HG03095 (cell line): ENCODE data around the gene DDX49.
"Not testable (repeated sequence)": the region's sequence is repeated elsewhere in the genome, so short reads cannot be mapped to it uniquely, and the experiment has no call there.

Experiments used
- ATAC-seq: cut with Tn5 transposase; IDR thresholded peaks from one replicate; pipeline ENCODE4 v1.9.1; 2021; ENCODE audit warnings: moderate library complexity; ENCODE audit not compliant: unreplicated experiment

The DDX49 gene

DNA sequence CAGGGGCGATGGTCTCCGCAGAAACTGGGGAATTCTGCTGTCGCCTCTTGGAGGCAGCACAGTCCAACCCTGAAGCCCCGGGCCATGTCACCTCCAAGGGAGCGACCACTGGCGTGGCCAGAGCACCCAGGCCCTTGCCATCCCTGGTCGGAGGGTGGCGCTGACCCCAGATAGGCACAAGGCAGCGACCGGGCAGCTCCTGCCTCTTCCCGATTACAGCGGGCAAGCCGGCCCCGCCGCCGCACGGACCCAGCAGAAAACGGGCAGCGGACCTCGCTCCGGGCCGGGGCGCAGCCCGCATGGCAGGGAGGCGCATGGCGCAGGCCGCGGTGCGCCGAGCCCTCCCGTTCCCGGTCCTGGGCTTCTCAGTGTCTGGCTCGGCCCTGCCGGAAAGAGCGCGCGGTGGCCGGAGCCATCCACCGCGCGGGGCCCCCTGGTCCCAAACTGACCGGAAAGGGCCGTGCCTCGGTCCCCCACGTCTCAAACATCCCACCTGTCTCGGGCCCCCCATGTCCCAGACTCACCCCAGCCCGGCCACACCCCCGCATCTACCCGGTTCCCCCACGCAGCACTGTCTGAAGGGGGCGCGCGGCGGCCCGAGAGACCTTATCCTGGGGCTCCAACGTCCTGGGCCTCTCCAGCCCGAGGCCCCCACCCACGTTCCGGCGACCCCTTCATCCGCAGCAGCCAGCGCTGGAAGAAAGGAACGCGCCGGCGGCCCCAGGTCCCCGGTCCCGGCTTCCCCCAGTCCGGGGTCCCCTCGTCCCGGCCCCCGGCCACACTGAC, 24.3 kb upstream of the DDX49 start:
- no peak for ATAC-seq

GRCh38 chr19:18895824-18896341, 23.6 kb upstream of the DDX49 start, which contains the start of gene CERS1:
TSS of gene CERS1 (minus strand) at chr19:18896158. CDS start at chr19:18896072, 86 bp downstream.
- no peak for ATAC-seq

DNA sequence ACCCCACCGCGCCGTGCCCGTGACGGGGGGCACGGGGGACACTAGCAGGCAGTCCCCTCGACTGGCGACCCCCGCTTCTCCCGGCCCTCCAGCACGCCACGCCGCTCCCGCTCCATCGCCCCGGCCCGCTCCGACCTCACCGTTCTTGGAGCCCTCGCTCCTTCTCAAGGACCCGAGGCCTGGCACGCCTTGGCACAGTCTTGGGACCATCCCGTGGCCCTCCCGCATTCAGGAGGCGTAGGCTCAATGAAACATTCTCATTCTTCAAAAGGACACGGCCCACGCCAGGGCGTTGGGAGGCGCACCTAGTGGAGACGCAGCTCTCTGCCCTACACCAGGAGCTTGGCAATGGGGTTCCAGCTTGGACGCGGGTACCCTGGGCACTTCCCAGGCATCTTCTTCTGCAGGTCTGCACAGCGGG, 23.1 kb upstream of the DDX49 start:
- no peak for ATAC-seq

DNA sequence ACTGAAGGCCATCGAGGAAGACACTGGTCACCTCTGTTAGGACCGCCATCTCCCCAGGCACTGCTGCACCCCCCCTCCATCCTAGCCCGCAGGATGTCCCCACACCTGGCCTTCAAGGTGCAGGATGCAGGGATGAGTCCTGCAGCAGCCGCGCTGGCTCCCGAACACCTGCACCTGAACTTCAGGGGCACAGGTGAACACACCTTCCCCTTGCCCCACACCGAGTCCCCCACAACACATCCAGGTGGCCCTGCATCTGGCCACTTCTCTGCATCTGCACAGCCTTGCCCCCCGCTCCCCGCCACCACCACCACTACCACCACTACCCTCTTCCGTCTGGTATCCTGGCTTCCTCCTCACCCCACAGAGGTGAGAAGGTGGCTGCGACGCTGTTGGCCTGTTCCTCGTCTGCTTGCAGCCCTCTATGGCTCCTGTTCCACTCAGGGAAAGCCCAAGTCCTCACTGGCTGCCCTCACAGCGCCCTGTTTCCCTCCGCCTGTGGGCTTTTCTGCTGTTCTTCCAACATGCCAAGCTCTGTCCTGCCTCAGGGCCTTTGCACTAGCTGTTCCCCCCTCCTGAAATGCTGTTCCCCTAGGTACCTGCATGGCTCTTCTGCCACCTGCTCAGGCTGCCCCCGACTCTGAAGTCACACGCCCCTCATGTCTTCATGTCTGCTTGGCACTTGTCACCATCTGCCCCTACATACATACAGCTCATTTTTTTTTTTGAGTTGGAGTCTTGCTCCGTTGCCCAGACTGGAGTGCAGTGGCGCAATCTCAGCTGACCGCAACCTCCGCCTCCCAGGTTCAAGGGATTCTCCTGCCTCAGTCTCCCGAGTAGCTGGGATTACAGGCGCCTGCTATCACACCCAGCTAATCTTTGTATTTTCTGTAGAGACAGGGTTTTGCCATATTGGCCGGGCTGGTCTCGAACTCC, 22.2 kb upstream of the DDX49 start:
- no peak for ATAC-seq

GRCh38 chr19:18898081-18898606, 21.4 kb upstream of the DDX49 start:
- ATAC-seq: no peak

- ATAC-seq: no peak
Measured at GRCh38 chr19:18898607-18899408, 20.7 kb upstream of the DDX49 start.

DNA sequence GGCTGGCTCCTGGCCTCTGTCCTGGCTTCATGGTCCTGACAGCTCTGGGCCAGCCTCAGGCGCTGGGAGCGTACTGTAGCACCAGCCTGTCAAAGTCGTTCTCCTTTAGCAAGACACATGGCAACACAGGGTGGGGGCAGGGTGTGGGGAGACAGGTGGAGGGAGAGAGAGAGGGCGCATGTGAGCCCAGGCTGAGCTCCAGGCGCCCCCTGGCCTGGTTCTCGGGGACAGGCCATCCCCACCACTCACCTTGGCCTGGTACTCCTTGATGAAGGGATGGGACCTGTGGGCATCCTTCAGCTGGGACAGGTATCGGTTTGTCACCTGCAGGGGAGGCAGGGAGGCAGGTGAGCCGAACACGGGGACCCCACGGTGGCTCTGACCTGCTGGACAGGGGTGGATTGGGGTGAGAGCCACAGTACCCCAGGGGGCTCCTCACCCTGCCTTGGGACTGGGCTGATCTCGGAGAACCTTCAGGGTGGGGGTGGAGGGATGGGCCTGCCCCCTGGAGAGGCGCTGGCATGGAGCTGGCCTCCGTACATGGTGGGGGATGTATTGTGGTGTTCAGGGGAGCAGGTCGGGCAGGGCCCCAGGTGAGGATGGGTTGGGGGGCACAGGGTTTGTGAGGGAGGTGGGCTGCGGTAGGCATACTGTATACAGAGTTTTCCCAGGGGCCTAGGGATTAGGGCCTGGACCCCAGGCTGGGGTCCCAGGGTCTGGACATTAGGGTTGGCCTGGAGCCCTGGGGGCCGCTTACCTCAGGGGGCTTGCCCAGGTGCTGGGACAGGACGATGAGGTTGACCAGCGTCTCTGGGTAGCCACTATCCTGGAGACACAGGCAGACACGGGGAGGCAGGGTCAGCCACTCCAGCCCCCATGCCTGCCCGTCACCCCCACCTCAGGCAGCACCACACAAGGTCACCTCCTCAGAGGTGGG, 19.6 kb upstream of the DDX49 start:
- ATAC-seq: no peak

GRCh38 chr19:18900700-18901481, 18.6 kb upstream of the DDX49 start:
- no peak for ATAC-seq

- no peak for ATAC-seq
Measured at GRCh38 chr19:18901491-18901890, 18.0 kb upstream of the DDX49 start.

DNA sequence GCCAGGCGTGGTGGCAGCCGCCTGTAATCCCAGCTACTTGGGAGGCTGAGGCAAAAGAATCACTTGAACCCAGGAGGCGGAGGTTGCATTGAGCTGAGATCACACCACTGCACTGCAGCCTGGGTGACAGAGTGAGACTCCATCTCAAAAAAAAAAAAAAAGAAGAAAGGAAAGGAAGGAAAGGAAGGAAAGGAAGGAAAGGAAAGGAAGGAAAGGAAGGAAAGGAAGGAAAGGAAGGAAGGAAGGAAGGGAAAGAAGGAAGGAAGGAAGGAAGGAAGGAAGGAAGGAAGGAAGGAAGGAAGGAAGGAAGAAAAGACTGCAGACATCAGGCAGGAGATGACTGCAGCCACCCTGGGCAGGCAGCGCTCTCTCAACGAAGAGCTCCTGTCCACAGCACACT, 17.0 kb upstream of the DDX49 start:
- not testable (repeated sequence) for ATAC-seq

- no peak for ATAC-seq
Measured at GRCh38 chr19:18903156-18904037, 16.1 kb upstream of the DDX49 start.

- no peak for ATAC-seq
Measured at GRCh38 chr19:18904334-18905057, 15.0 kb upstream of the DDX49 start.

DNA sequence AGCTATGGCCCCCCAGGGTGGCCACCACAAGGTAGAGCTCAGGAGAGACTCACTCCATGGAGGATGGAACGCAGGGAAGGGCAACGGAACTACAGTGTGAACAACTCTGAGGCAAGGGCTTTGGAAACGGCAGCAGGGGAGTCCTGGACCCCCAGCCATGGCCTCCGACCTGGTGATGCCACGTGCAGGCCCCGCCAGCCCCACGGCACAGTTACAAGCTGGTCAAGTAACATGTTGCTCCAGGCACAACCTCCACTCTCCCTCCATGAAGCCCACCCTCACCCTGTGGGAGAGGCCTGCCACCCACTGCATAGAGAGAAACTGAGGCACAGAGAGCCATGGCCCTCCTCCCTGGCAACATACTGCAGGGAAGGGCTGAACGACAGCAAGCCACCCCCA, 14.5 kb upstream of the DDX49 start:
- ATAC-seq: no peak

GRCh38 chr19:18905513-18906236, 13.8 kb upstream of the DDX49 start:
- no peak for ATAC-seq

- no peak for ATAC-seq
Measured at GRCh38 chr19:18906605-18907519, 12.7 kb upstream of the DDX49 start.
